Hepatic stellate cell (primary cell): ENCODE data around the gene LILRB1.
"Not testable (repeated sequence)": the region's sequence is repeated elsewhere in the genome, so short reads cannot be mapped to it uniquely, and the experiment has no call there.

ENCODE experiments used
- DNase-seq: peaks from one replicate; pipeline ENCODE4 v3.0.0; 2011; ENCODE audit warnings: low spot score

LILRB1 gene

GRCh38 chr19:54662730-54663129 lies 32.4 kb downstream of the LILRB1 start, which contains the start of gene LILRB4:
TSS of gene LILRB4 (plus strand) at chr19:54662985. CDS start at chr19:54663034, 49 bp downstream.
- DNase-seq = no peak

- no peak for DNase-seq
Measured at GRCh38 chr19:54665530-54665929, 35.2 kb downstream of the LILRB1 start.

- DNase-seq = no peak
Measured at GRCh38 chr19:54667217-54667616, 36.9 kb downstream of the LILRB1 start.

- no peak for DNase-seq
Measured at GRCh38 chr19:54668353-54668752, 38.1 kb downstream of the LILRB1 start.

DNA sequence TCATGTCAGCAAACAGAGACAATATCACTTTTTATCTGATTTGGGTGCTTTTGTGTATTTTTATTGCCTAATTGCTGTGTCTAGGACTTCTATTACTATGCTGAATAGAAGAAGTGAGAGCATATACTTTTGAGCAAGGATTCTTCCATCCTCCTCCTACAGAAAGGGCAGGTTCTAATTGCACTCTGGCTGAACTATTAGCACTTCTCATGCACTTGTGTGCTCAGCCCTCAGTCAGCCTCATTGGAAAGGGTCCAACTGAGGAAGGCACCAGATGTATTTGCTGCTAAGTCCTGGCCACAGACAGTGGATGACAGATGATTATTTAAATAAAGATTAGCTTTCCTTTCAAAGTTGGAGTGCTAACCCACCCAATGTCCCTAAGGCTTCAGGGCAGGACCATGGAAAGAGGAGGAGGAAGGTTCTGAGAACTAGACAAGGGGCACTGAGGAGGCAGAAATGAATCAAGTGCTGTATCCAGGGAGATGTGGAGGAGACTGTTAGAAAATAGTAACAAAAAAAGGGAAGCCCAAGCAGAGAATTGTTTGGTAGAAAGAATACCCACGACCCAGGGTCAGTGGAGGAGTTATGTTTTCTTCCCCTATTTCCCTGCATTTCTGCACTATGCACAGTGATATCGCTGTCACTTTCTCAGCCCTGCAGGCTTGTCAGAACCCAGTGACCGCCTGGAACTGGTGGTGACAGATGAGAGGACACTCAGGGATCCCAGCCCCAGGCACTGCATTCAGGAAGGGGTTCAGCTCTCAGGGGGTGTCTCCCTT lies 40.5 kb downstream of the LILRB1 start:
- no peak for DNase-seq

GRCh38 chr19:54673222-54673621 lies 42.9 kb downstream of the LILRB1 start:
- DNase-seq = no peak

DNA sequence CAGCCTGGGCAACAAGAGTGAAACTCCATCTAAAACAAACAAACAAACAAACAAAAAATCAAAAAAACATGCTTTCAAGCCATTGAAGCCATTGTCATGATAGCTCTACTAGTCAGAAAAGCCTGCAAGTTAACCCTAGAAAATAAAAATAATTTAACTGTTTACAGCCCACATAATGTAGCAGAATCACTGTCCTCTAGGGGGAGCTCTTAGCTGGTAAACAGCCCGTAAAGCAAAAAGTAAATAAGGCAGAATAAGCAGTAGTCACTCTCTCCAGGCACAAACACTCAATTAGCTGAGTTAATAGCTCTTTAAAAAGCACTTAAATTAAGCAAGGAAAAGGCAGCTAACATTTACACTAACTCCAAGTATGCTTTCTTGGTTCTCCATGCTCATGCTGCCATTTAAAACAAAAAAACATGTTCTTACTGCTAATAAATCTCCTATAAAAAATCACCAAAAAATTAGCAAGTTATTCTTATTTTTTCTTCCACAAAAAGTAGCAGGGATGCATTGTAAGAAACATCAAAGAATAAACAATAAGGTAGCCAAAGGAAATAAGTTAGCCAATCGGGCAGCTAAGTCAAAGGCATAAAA lies 43.8 kb downstream of the LILRB1 start:
- DNase-seq = no peak

DNA sequence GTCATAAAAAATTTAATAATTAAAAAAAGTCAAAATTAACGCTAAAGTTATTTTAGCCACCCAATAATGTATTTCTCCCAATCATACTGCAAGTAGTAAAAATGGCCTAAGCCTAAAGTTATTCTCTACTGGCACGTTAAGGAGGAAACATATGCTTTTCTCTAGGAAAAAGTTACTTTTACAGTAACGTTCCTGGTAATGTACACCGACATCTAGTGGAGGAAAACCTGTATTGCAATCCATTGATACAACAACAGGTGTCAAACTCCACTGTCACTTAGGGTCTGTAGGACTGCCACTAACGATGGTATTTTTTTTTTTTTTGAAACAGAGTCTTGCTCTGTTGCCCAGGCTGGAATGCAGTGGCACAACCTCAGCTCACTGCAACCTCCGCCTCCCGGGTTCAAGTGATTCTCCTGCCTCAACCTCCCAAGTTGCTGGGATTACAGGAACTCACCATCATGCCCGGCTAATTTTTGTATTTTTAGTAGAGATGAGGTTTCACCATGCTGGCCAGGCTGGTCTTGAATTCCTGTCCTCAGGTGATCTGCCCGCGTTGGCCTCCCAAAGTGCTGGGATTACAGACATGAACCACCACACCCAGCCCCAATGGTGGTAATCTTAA lies 46.0 kb downstream of the LILRB1 start:
- peak; percentile 29 for DNase-seq

GRCh38 chr19:54677217-54677616 lies 46.9 kb downstream of the LILRB1 start:
- DNase-seq = no peak

DNA sequence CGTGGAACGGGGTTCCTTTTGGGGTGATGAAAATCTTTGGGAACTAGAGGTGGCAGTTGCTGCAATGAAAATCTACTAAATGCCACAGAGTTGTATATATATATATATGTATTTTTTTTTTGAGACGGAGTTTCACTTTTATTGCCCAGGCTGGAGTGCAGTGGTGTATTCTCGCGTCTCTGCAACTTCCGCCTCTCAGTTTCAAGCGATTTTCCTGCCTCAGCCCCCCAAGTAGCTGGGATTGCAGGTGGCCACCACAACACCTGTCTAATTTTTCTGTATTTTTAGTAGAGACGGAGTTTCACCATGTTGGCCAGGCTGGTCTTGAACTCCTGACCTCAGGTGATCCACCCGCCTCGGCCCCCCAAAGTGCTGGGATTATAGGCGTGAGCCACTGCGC lies 51.3 kb downstream of the LILRB1 start:
- DNase-seq = not testable (repeated sequence)

DNA sequence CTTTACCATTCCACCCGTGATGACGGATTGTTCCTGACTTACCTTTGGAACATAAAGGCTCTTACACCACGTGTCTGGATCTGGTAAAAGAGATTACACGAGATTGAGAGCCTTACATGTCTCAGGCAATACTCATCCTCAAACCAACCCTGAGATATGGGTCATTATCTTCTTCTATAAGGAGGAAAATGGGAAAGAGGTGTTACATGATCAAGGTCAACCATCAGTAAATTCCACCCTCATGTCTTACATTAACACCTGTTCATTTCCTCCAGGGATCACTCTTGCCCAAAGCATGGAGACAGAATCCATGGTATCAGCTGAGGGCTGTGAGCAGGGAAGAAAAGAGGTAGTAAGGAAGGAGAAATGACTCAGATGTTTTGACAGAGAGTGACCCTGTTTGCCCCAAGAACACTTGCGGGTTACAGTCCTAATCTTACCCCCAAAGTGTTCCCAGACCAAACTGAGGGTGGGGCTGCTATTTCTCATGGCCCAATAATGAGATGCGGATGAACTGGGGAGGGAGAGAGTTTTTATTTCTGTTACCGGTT lies 52.1 kb downstream of the LILRB1 start:
- no peak for DNase-seq

DNA sequence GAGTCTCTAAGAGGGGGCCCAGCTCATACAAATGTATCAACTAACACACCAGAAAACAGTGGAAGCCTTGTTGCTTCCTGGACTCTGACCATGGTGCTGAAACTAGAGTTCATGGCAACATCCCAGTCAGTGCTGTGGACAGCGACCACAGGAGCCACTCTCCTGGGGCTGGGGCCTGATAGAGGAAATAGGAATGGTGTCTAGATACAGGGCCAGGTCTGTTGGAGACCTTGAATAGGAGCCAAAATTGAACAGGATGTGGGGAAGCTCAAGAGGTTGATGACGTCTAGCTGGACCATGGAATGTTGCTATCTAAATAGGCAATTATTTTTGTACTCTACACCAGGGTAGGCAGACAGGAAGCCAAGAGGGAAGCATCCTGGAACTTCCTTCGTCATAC lies 54.2 kb downstream of the LILRB1 start:
- no peak for DNase-seq
